Astrocyte of the cerebellum (primary cell): ENCODE results near the gene ODAD4.

ENCODE experiments used
- DNase-seq: peaks from one replicate; pipeline ENCODE4 v3.0.0-alpha.2; 2011; ENCODE audit warnings: low read depth
- H3K4me3 ChIP-seq: 2 replicates; pipeline ENCODE4 v1.5.1; 2011; ENCODE audit warnings: mild to moderate bottlenecking, low read depth, low read length, moderate library complexity
- CTCF ChIP-seq: IDR thresholded peaks from 2 replicates; pipeline ENCODE4 v1.5.1; 2012; ENCODE audit warnings: low read length, low read depth, moderate library complexity, mild to moderate bottlenecking; ENCODE audit errors: missing control alignments
- in situ Hi-C: cut with HindIII; loops from 2 replicates; pipeline ENCODE4 v1.10.0; 2017; ENCODE audit warnings: low sequenced_read_pairs

The ODAD4 gene

GRCh38 chr17:41892021-41892376, 38.4 kb upstream of the ODAD4 start:
- in situ Hi-C loops: no loop called here
- DNase-seq: no peak
- no peak overlapping the region for H3K4me3 ChIP-seq

DNA sequence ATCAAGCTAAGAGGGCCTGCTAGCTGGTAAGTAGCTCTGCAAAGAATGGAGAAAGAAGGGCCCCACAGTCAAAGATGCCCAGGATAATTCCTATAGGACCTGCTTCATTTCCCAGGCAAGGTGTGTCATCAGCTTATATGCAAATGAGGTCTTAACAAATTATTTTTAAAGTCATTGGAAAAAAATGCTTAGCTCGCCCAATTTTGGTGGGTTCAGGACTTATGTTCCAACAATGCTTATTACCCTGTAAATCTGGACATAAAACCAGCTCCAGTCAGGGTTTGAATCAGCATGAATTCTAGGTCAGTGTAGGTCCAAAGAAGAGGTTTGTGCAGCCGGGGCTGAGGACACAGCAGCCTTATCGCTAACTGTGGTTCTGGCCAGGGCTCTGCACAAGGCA, 37.0 kb upstream of the ODAD4 start:
- no peak overlapping the region for H3K4me3 ChIP-seq
- in situ Hi-C loops: no loop called here
- TF ChIP-seq CTCF: no peak
- no peak for DNase-seq

More at GRCh38 chr17:41892021-41892376, 38.4 kb upstream of the ODAD4 start:
- TF ChIP-seq CTCF: no peak

DNA sequence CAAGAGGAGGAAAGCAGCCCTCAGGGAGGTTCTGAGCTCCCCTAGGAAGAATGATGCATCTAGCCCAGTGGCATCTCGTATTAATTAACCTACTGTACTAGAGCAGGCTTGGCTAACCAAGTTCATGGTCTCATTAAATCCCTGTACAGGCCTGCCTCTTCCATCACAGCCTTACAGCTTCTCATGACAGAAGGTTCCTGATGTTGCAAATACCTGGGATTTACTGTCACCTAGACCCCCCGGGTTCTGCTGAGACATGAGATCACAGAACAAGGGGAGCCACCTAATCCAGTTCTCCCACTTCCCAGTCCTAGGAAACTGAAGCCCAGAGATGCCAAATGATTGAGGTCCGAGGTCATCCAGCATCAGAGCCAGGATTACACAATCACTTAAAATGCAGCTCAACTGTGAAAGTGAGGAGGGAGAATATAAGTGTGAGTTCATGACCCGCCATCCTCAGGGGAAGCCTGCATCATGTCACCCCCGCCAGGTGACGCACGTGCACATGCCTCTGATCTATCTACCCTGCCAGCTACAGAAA, 35.6 kb upstream of the ODAD4 start:
- in situ Hi-C loops: no loop called here
- no peak for TF ChIP-seq CTCF
- H3K4me3 ChIP-seq: no peak overlapping the region
- DNase-seq: peak; percentile 76

- in situ Hi-C loops: no loop called here
- H3K4me3 ChIP-seq: no peak overlapping the region
- no peak for TF ChIP-seq CTCF
- no peak for DNase-seq
These were observed 34.8 kb upstream of the ODAD4 start for GRCh38 chr17:41895617-41896016.

- no peak overlapping the region for H3K4me3 ChIP-seq
- in situ Hi-C loops: no loop called here
- TF ChIP-seq CTCF: no peak
- no peak for DNase-seq
These were observed 33.7 kb upstream of the ODAD4 start for GRCh38 chr17:41896726-41897125.

- in situ Hi-C loops: no loop called here
- TF ChIP-seq CTCF: no peak
- DNase-seq: no peak
- H3K4me3 ChIP-seq: no peak overlapping the region
These were observed 28.8 kb upstream of the ODAD4 start for GRCh38 chr17:41901646-41902045.
